T-helper 1 cell treated with Interleukin-12 subunit alpha and Interleukin-12 subunit beta and Interleukin-4 antibody, amounts not matched to agents 30 μg/mL and 1 μg/mL, for 36 hours (primary cell): ENCODE data around the gene MAB21L3.

Experiments
- H3K27ac Mint-ChIP-seq: one replicate; pipeline ENCODE4 v1.8.0; 2021; ENCODE audit warnings: mild to moderate bottlenecking, mixed read lengths
- H3K27me3 Mint-ChIP-seq: one replicate; pipeline ENCODE4 v1.8.0; 2021; ENCODE audit warnings: low read depth, mixed read lengths
- H3K36me3 Mint-ChIP-seq: one replicate; pipeline ENCODE4 v1.8.0; 2021; ENCODE audit warnings: low read depth, mixed read lengths
- H3K4me1 Mint-ChIP-seq: one replicate; pipeline ENCODE4 v1.8.0; 2021; ENCODE audit warnings: low read depth, mixed read lengths
- H3K4me3 Mint-ChIP-seq: one replicate; pipeline ENCODE4 v1.8.0; 2021; ENCODE audit warnings: mild to moderate bottlenecking, moderate library complexity, mixed read lengths
- H3K9me3 Mint-ChIP-seq: one replicate; pipeline ENCODE4 v1.8.0; 2021; ENCODE audit warnings: mixed read lengths

Gene MAB21L3

DNA sequence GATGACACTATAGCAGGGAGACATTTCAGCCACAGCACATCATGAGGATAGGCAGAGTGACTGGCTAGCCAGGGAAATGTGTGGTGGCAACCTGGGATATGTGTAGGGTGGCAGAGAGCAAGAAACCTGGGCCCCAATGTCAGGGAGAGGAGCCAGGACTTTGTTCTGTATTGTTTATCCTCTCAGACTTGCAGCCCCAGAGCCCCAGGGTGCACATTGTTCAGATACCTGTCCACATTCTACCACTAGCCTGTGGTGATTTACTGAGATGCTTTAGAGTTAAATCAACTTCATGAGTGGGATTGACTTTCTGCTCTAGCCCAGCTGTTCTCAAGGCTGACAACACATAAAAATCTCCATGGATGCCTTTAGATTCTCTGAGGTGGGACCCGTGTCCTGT is 61.5 kb downstream of the MAB21L3 start:
- H3K36me3 Mint-ChIP-seq, result no peaks in the 10 kb centered on the region
- H3K9me3 Mint-ChIP-seq, result no peaks in the 10 kb centered on the region
- no peak overlapping the region for H3K4me3 Mint-ChIP-seq
- H3K4me1 Mint-ChIP-seq, result peaks cover 7% of the 10 kb centered on the region
- no peak overlapping the region for H3K27ac Mint-ChIP-seq
- peaks cover 19% of the 10 kb centered on the region for H3K27me3 Mint-ChIP-seq

GRCh38 chr1:116175611-116176010 is 64.4 kb downstream of the MAB21L3 start:
- no peak overlapping the region for H3K27ac Mint-ChIP-seq
- H3K36me3 Mint-ChIP-seq, result no peaks in the 10 kb centered on the region
- H3K9me3 Mint-ChIP-seq, result no peaks in the 10 kb centered on the region
- peaks cover 24% of the 10 kb centered on the region for H3K27me3 Mint-ChIP-seq
- no peaks in the 10 kb centered on the region for H3K4me1 Mint-ChIP-seq
- H3K4me3 Mint-ChIP-seq, result no peak overlapping the region

GRCh38 chr1:116176306-116176789 is 65.1 kb downstream of the MAB21L3 start:
- Mint-ChIP-seq H3K27ac (no peak overlapping the region), H3K36me3 (no peaks in the 10 kb centered on the region), H3K9me3 (no peaks in the 10 kb centered on the region), H3K4me1 (no peaks in the 10 kb centered on the region), H3K27me3 (peaks cover 24% of the 10 kb centered on the region), H3K4me3 (no peak overlapping the region)

DNA sequence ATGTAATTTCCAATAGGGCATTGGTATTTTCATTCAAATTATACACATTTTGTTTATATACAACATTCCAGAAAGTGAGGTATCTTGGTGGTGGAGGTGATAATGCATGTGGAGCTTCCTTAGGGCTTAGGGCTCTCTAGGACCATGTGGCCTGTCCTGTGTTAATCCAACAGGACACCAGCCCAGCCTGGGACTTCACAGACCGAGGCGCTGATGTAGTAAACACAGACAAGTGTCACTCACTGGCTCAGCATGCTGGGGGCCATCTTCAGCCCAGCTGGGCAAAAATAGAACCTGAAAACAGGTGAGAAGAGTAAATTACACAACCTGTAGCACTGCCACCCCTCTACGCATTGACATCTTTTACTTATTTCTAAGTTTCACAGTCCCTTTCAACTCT is 66.7 kb downstream of the MAB21L3 start:
- H3K27me3 Mint-ChIP-seq, result peaks cover 17% of the 10 kb centered on the region
- H3K36me3 Mint-ChIP-seq, result no peaks in the 10 kb centered on the region
- H3K4me1 Mint-ChIP-seq, result no peaks in the 10 kb centered on the region
- no peak overlapping the region for H3K27ac Mint-ChIP-seq
- no peaks in the 10 kb centered on the region for H3K9me3 Mint-ChIP-seq
- no peak overlapping the region for H3K4me3 Mint-ChIP-seq

DNA sequence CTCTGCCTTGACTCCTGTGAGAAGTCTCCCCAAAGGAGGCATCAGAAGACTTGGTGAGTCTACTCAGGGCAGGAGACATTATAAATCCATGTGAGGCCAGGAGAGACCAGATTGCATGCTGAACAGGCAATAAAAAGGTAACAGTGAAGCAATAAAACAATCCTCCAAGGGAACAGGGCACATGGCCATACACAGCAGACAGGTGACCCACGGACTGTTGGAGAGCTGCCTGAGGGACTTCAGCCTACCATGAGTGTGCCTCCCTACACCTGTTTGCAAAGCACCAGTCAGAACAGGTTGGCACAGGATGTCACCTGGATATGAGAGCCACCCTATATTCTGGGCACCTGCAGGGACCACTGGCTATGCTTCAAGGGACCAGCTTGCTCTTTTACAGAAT is 67.6 kb downstream of the MAB21L3 start:
- Mint-ChIP-seq H3K4me3 (no peak overlapping the region), H3K36me3 (no peaks in the 10 kb centered on the region), H3K27me3 (peaks cover 22% of the 10 kb centered on the region), H3K9me3 (no peaks in the 10 kb centered on the region), H3K27ac (no peak overlapping the region), H3K4me1 (no peaks in the 10 kb centered on the region)

- no peak overlapping the region for H3K4me3 Mint-ChIP-seq
- H3K4me1 Mint-ChIP-seq, result no peaks in the 10 kb centered on the region
- H3K9me3 Mint-ChIP-seq, result no peaks in the 10 kb centered on the region
- H3K27ac Mint-ChIP-seq, result no peak overlapping the region
- peaks cover 22% of the 10 kb centered on the region for H3K27me3 Mint-ChIP-seq
- H3K36me3 Mint-ChIP-seq, result no peaks in the 10 kb centered on the region
Observed at GRCh38 chr1:116179419-116179818, 68.2 kb downstream of the MAB21L3 start.

DNA sequence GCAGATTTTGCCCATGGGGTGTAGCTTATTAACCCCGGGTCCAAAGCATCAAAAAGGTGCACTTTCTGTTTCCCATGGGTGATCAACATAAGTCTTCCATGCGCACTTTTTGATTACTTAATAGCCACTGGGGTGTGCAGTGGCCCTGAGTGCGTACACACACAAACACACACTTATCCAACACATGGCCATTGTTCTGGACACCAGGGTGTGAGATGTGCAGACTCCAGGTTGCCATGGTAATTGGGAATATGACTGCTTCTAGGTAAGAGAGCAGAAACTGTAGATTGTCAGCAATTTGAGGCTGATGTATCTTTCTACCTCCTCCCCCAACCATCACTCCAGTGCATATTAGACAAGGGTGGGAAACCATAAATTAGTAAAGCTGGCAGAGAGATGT is 68.8 kb downstream of the MAB21L3 start:
- H3K9me3 Mint-ChIP-seq, result no peaks in the 10 kb centered on the region
- peaks cover 24% of the 10 kb centered on the region for H3K27me3 Mint-ChIP-seq
- no peak overlapping the region for H3K27ac Mint-ChIP-seq
- no peaks in the 10 kb centered on the region for H3K36me3 Mint-ChIP-seq
- no peaks in the 10 kb centered on the region for H3K4me1 Mint-ChIP-seq
- no peak overlapping the region for H3K4me3 Mint-ChIP-seq

GRCh38 chr1:116182019-116182714 is 71.0 kb downstream of the MAB21L3 start:
- Mint-ChIP-seq H3K9me3 (no peaks in the 10 kb centered on the region), H3K27me3 (peaks cover 33% of the 10 kb centered on the region), H3K4me1 (no peaks in the 10 kb centered on the region), H3K27ac (no peak overlapping the region), H3K36me3 (no peaks in the 10 kb centered on the region), H3K4me3 (no peak overlapping the region)
